Trophoblast cell (in vitro differentiated cells and primary cell): ENCODE measurements around the gene MPZL2.

Experiments used
- DNase-seq, 2 donors: peaks; one replicate each; pipeline ENCODE4 v3.0.0-alpha.2; 2016
- H2AFZ ChIP-seq: 2 replicates; pipeline ENCODE4 v1.6.1; 2013; ENCODE audit warnings: low read length, moderate library complexity, mild to moderate bottlenecking; ENCODE audit not compliant: insufficient read depth, poor library complexity
- H2AK5ac ChIP-seq: 2 replicates; pipeline ENCODE4 v1.6.1; 2013; ENCODE audit warnings: mild to moderate bottlenecking, low read length
- H2BK120ac ChIP-seq: 2 replicates; pipeline ENCODE4 v1.6.1; 2013; ENCODE audit warnings: low read length, mild to moderate bottlenecking, moderate library complexity; ENCODE audit not compliant: insufficient read depth, poor library complexity
- H2BK12ac ChIP-seq: 2 replicates; pipeline ENCODE4 v1.6.1; 2013; ENCODE audit warnings: mild to moderate bottlenecking, low read length, moderate library complexity
- H2BK5ac ChIP-seq: 2 replicates; pipeline ENCODE4 v1.6.1; 2013; ENCODE audit warnings: low read length, low read depth, moderate library complexity, mild to moderate bottlenecking; ENCODE audit not compliant: poor library complexity
- H3K14ac ChIP-seq: 2 replicates; pipeline ENCODE4 v1.6.1; 2013; ENCODE audit warnings: mild to moderate bottlenecking, low read length
- H3K18ac ChIP-seq: 2 replicates; pipeline ENCODE4 v1.6.1; 2013; ENCODE audit warnings: mild to moderate bottlenecking, low read length
- H3K23ac ChIP-seq: 2 replicates; pipeline ENCODE4 v1.6.1; 2013; ENCODE audit warnings: low read length
- H3K27ac ChIP-seq: 2 replicates; pipeline ENCODE4 v1.5.1; 2013; ENCODE audit warnings: low read depth, mild to moderate bottlenecking, inconsistent platforms, low read length, moderate library complexity
- H3K27me3 ChIP-seq: 2 replicates; pipeline ENCODE4 v1.6.1; 2013; ENCODE audit warnings: inconsistent platforms, mild to moderate bottlenecking, low read length, moderate library complexity; ENCODE audit not compliant: insufficient read depth
- H3K36me3 ChIP-seq, 2 experiments: 1 replicate in 1 of 2; 2 replicates in 1 of 2; pipeline ENCODE4 v1.6.1; 2013; ENCODE audit warnings: low read length in 2 of 2, mild to moderate bottlenecking in 2 of 2, moderate library complexity in 1 of 2; ENCODE audit not compliant: insufficient read depth in 2 of 2, control insufficient read depth in 1 of 2
- H3K4ac ChIP-seq: 2 replicates; pipeline ENCODE4 v1.6.1; 2013; ENCODE audit warnings: low read depth, mild to moderate bottlenecking, low read length, moderate library complexity
- H3K4me1 ChIP-seq, 2 experiments: 1 replicate in 1 of 2; 2 replicates in 1 of 2; pipeline ENCODE4 v1.6.1; 2013; ENCODE audit warnings: low read length in 2 of 2, mild to moderate bottlenecking in 2 of 2, moderate library complexity in 1 of 2; ENCODE audit not compliant: insufficient read depth in 2 of 2, control insufficient read depth in 1 of 2
- H3K4me2 ChIP-seq: 2 replicates; pipeline ENCODE4 v1.6.1; 2013; ENCODE audit warnings: inconsistent platforms, mild to moderate bottlenecking, low read length, moderate library complexity
- H3K4me3 ChIP-seq: 2 replicates; pipeline ENCODE4 v1.5.1; 2013; ENCODE audit warnings: mild to moderate bottlenecking, low read depth, low read length, inconsistent platforms
- H3K79me1 ChIP-seq: one replicate; pipeline ENCODE4 v1.6.1; 2013; ENCODE audit warnings: low read length
- H3K79me2 ChIP-seq: 2 replicates; pipeline ENCODE4 v1.6.1; 2013; ENCODE audit warnings: low read length, mild to moderate bottlenecking; ENCODE audit not compliant: control insufficient read depth, insufficient read depth, poor library complexity
- H3K9ac ChIP-seq: 2 replicates; pipeline ENCODE4 v1.6.1; 2013; ENCODE audit warnings: mild to moderate bottlenecking, low read length
- H3K9me3 ChIP-seq: 2 replicates; pipeline ENCODE4 v1.6.1; 2013; ENCODE audit warnings: low read depth, mild to moderate bottlenecking, control low read depth, inconsistent platforms, low read length; ENCODE audit not compliant: insufficient read depth
- H4K12ac ChIP-seq: 2 replicates; pipeline ENCODE4 v1.6.1; 2013; ENCODE audit warnings: low read depth, mild to moderate bottlenecking, low read length, moderate library complexity
- H4K8ac ChIP-seq: 2 replicates; pipeline ENCODE4 v1.6.1; 2013; ENCODE audit warnings: low read depth, mild to moderate bottlenecking, low read length, moderate library complexity
- H4K91ac ChIP-seq: one replicate; pipeline ENCODE4 v1.6.1; 2013; ENCODE audit warnings: low read depth, mild to moderate bottlenecking, low read length, moderate library complexity
- WGBS: extraction: QIAGEN DNeasy Blood & Tissue Kit; methylation state at CpG from one replicate; pipeline ENCODE4 v1.1.7; 2013; ENCODE audit warnings: missing lambda C conversion rate; ENCODE audit not compliant: insufficient read length, insufficient coverage; ENCODE audit errors: extremely low coverage; 5-methylcytosine and 5-hydroxymethylcytosine counted together

MPZL2 gene

DNA sequence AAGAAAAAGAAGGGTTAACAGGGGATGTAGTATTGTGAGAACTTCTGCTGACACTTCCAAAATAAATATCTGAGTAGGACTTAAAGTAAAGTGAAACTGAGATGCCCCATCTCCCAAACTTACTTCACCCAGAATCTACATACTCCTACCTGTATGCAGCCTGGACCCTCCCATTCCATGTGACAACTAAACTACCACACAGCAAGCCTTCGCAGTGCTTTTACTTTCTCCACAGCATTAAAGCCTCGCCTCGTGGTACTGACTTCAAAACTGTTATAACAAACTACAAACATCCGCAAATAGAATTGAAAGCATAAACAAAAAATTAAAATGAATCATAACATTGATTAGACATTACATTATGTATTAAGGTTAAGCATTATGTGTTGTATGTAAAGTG is 985 bp downstream of the MPZL2 start:
- no peak overlapping the region for H3K14ac ChIP-seq
- no peak overlapping the region for H2AFZ ChIP-seq
- no peak overlapping the region for H2BK5ac ChIP-seq
- H3K4me2 ChIP-seq = no peak overlapping the region
- H4K8ac ChIP-seq = no peak overlapping the region
- H2BK12ac ChIP-seq = no peak overlapping the region
- H3K36me3 ChIP-seq = no peaks in the 10 kb centered on the region
- no peak overlapping the region for H2AK5ac ChIP-seq
- no peak overlapping the region for H4K12ac ChIP-seq
- H3K27ac ChIP-seq = no peak overlapping the region
- H3K4me3 ChIP-seq = no peak overlapping the region
- no peak overlapping the region for H3K18ac ChIP-seq
- no peak overlapping the region for H3K4ac ChIP-seq
- H3K9me3 ChIP-seq = no peaks in the 10 kb centered on the region
- WGBS = no CpG with 5 or more reads among the region's 4 CpGs
- no peak overlapping the region for H2BK120ac ChIP-seq
- no peak overlapping the region for H3K23ac ChIP-seq
- no peak overlapping the region for H3K9ac ChIP-seq
- peaks cover 2 to 6% of the 10 kb centered on the region in 2 experiments for H3K4me1 ChIP-seq
- H3K79me2 ChIP-seq = no peaks in the 10 kb centered on the region
- H3K27me3 ChIP-seq = peaks cover 4% of the 10 kb centered on the region
- no peak for DNase-seq
- H3K79me1 ChIP-seq = no peaks in the 10 kb centered on the region
- no peak overlapping the region for H4K91ac ChIP-seq

DNA sequence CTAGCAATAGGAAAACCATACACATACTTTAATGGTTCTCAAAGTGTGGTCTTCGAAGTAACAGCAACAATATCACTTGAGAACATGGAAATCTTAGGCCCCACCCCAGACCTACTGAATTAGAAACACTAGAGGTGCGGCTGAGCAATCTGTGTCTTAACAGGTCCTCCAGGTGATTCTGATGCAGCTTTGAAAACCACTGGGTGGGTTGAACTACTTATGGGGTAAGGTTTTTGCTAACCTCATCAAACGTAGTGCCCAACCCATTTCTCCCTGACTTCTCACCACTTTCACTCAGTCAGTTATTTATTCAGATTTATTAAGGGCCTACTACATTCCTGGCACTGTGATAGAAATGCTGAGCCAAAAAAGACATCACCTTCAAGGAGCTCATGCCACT is 3.7 kb downstream of the MPZL2 start:
- no peaks in the 10 kb centered on the region for H3K79me2 ChIP-seq
- H3K23ac ChIP-seq = no peak overlapping the region
- H3K27ac ChIP-seq = no peak overlapping the region
- H3K79me1 ChIP-seq = no peaks in the 10 kb centered on the region
- H3K4me3 ChIP-seq = no peak overlapping the region
- H2AFZ ChIP-seq = no peak overlapping the region
- no peak overlapping the region for H3K4me2 ChIP-seq
- no peak overlapping the region for H3K4ac ChIP-seq
- no peak overlapping the region for H4K12ac ChIP-seq
- H3K9me3 ChIP-seq = no peaks in the 10 kb centered on the region
- no peak overlapping the region for H3K18ac ChIP-seq
- no peak overlapping the region for H4K8ac ChIP-seq
- no peak overlapping the region for H4K91ac ChIP-seq
- H3K9ac ChIP-seq = no peak overlapping the region
- no peak overlapping the region for H2BK120ac ChIP-seq
- no CpG with 5 or more reads among the region's 3 CpGs for WGBS
- H2BK12ac ChIP-seq = no peak overlapping the region
- H3K4me1 ChIP-seq = peaks cover 2 to 6% of the 10 kb centered on the region in 2 experiments
- no peak overlapping the region for H3K14ac ChIP-seq
- H3K36me3 ChIP-seq = no peaks in the 10 kb centered on the region
- H2AK5ac ChIP-seq = no peak overlapping the region
- DNase-seq = no peak
- no peaks in the 10 kb centered on the region for H3K27me3 ChIP-seq
- H2BK5ac ChIP-seq = no peak overlapping the region

DNA sequence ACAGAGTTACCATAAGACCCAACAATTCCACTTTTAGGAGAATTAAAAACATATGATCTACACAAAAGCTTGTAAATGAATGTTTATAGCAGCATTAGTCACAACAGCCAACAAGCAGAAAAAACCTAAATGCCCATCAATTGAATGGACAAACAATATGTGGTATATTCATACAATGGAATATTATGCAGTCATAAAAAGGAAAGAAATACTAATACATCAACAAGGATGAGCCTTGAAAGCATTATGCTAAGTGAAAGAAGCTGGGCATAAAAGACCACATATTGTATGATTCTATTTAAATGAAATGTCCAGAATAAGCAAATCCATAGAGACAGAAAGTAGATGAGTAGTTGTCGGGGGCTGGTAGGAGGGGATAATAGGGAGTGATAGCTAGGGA is 5.0 kb downstream of the MPZL2 start:
- H2AK5ac ChIP-seq = no peak overlapping the region
- no peak overlapping the region for H2BK120ac ChIP-seq
- peaks cover 2 to 5% of the 10 kb centered on the region in 2 experiments for H3K4me1 ChIP-seq
- DNase-seq = no peak
- no peak overlapping the region for H3K27ac ChIP-seq
- no CpG with 5 or more reads among the region's 1 CpG for WGBS
- no peak overlapping the region for H3K18ac ChIP-seq
- no peak overlapping the region for H3K9ac ChIP-seq
- no peak overlapping the region for H3K23ac ChIP-seq
- H2BK5ac ChIP-seq = no peak overlapping the region
- H3K79me1 ChIP-seq = no peaks in the 10 kb centered on the region
- no peak overlapping the region for H2BK12ac ChIP-seq
- no peaks in the 10 kb centered on the region for H3K36me3 ChIP-seq
- no peak overlapping the region for H2AFZ ChIP-seq
- H3K27me3 ChIP-seq = no peaks in the 10 kb centered on the region
- H4K91ac ChIP-seq = no peak overlapping the region
- H4K8ac ChIP-seq = no peak overlapping the region
- no peak overlapping the region for H3K4ac ChIP-seq
- no peak overlapping the region for H4K12ac ChIP-seq
- no peak overlapping the region for H3K4me3 ChIP-seq
- no peaks in the 10 kb centered on the region for H3K9me3 ChIP-seq
- no peak overlapping the region for H3K14ac ChIP-seq
- H3K4me2 ChIP-seq = no peak overlapping the region
- H3K79me2 ChIP-seq = no peaks in the 10 kb centered on the region

DNA sequence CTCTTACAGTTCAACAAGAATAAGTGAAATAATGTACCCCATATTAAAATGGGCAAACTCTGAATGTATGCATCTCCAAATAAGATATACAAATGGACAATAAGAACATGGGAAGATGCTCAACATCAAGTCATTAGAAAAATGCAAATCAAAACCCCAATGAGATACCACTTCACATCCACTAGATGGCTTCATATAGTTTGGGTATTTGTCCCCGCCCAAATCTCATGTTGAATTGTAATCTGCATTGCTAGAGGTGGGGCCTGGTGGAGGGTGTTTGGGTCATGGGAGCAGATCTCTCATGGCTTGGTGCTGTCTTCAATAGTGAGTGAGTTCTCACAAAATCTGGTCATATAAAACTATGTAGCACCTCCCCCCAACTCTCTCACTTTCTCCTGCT is 5.7 kb downstream of the MPZL2 start:
- WGBS = no CpG with 5 or more reads among the region's 1 CpG
- Histone ChIP-seq H2BK12ac (no peak overlapping the region), H4K12ac (no peak overlapping the region), H3K4me1 (no peaks in the 10 kb centered on the region), H3K79me1 (no peaks in the 10 kb centered on the region), H3K18ac (no peak overlapping the region), H3K9ac (no peak overlapping the region), H2AFZ (no peak overlapping the region), H3K79me2 (no peaks in the 10 kb centered on the region), H3K4me2 (no peak overlapping the region), H4K8ac (no peak overlapping the region), H3K14ac (no peak overlapping the region), H2BK5ac (no peak overlapping the region), H3K9me3 (no peaks in the 10 kb centered on the region), H3K23ac (no peak overlapping the region), H2AK5ac (no peak overlapping the region), H2BK120ac (no peak overlapping the region), H4K91ac (no peak overlapping the region), H3K27me3 (no peaks in the 10 kb centered on the region), H3K27ac (no peak overlapping the region), H3K36me3 (no peaks in the 10 kb centered on the region), H3K4me3 (no peak overlapping the region), H3K4ac (no peak overlapping the region)
- no peak for DNase-seq
